C4-2B (cell line): ENCODE measurements around the gene MGAT5B.

Experiments used
- H3K27ac ChIP-seq: fragments of 450-650 bp; 2 replicates; pipeline ENCODE4 v1.5.1; 2017
- ZFX ChIP-seq: fragments of 450-650 bp; IDR thresholded peaks from 2 replicates; pipeline ENCODE4 v1.6.1; 2017
- TF ChIP-seq, protein P1 (sequence below): fragments of 450-650 bp; conservative IDR thresholded peaks from 2 replicates; pipeline ENCODE4 v1.5.1; 2017; ENCODE audit warnings: mild to moderate bottlenecking

MGAT5B gene

GRCh38 chr17:76871668-76872067 is 3.5 kb downstream of the MGAT5B start:
- no peak overlapping the region for H3K27ac ChIP-seq
- no peak for TF ChIP-seq ZFX
- TF ChIP-seq, protein P1, sequence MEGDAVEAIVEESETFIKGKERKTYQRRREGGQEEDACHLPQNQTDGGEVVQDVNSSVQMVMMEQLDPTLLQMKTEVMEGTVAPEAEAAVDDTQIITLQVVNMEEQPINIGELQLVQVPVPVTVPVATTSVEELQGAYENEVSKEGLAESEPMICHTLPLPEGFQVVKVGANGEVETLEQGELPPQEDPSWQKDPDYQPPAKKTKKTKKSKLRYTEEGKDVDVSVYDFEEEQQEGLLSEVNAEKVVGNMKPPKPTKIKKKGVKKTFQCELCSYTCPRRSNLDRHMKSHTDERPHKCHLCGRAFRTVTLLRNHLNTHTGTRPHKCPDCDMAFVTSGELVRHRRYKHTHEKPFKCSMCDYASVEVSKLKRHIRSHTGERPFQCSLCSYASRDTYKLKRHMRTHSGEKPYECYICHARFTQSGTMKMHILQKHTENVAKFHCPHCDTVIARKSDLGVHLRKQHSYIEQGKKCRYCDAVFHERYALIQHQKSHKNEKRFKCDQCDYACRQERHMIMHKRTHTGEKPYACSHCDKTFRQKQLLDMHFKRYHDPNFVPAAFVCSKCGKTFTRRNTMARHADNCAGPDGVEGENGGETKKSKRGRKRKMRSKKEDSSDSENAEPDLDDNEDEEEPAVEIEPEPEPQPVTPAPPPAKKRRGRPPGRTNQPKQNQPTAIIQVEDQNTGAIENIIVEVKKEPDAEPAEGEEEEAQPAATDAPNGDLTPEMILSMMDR, result no peak

- TF ChIP-seq ZFX, result no peak
- TF ChIP-seq, protein P1, result no peak
- H3K27ac ChIP-seq, result no peak overlapping the region
Observed at GRCh38 chr17:76872221-76872873, 4.1 kb downstream of the MGAT5B start.

GRCh38 chr17:76872874-76873221 is 4.6 kb downstream of the MGAT5B start:
- H3K27ac ChIP-seq, result no peak overlapping the region
- TF ChIP-seq ZFX, result no peak
- TF ChIP-seq, protein P1, result no peak

- no peak overlapping the region for H3K27ac ChIP-seq
Observed at GRCh38 chr17:76873856-76874255, 5.7 kb downstream of the MGAT5B start.

DNA sequence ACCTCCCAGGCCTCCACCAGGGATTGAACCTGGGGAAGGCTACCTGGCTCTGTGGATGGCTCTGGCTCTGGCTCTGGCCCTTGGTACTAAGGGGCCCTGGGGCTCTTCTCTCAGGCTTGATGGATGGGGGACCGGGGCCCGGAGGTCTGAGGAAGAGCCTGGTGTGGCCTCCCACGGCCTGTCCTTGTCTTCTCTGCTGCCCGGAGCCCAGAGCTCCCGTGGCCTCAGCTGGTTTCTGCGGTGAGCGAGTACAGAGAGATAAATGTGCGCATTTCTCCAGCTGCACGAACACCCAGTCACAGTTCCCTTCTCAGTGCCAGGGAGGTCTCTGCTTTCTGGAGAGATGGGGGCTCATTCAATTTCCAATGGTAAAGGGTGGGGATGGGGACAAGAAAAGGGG is 9.2 kb downstream of the MGAT5B start:
- no peak for TF ChIP-seq ZFX
- TF ChIP-seq, protein P1, result no peak
- H3K27ac ChIP-seq, result no peak overlapping the region

More at GRCh38 chr17:76873856-76874255, 5.7 kb downstream of the MGAT5B start:
- TF ChIP-seq, protein P1, result no peak
- TF ChIP-seq ZFX, result no peak

GRCh38 chr17:76878568-76878967 is 10.4 kb downstream of the MGAT5B start:
- H3K27ac ChIP-seq, result no peak overlapping the region
- no peak for TF ChIP-seq ZFX
- TF ChIP-seq, protein P1, result no peak

DNA sequence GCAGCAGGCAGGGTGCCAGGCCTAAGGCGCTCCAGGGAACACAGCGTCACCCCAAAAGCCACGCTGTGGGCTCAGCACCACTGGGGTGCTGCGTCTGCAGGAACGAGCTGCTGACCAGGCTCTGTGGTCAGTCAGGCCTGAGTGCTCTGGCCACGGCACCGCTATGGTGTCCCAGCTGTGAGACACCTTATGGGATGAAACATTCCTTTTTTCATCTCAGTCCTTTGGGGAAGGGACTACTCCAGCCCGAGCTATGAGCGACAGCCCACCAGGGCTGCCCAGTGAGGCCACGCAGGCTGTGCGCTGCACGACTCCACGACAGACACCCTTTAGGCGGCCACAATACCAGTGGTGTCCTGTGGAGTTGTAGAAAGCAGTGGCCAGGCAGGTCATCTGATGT is 11.1 kb downstream of the MGAT5B start:
- H3K27ac ChIP-seq, result no peak overlapping the region
- TF ChIP-seq, protein P1, result no peak
- no peak for TF ChIP-seq ZFX
